Neural cell (in vitro differentiated cells): ENCODE results near the gene FKBP1A.

ENCODE experiments used
- CTCF ChIP-seq: fragments of 450-650 bp; IDR thresholded peaks from 2 replicates; pipeline ENCODE4 v1.5.1; 2014; ENCODE audit warnings: antibody characterized with exemption, mild to moderate bottlenecking, moderate library complexity; ENCODE audit not compliant: poor library complexity, severe bottlenecking
- EP300 ChIP-seq: fragments of 450-650 bp; conservative IDR thresholded peaks from 2 replicates; pipeline ENCODE4 v1.6.1; 2014; ENCODE audit warnings: antibody characterized with exemption, mild to moderate bottlenecking, moderate library complexity; ENCODE audit not compliant: poor library complexity, severe bottlenecking
- EZH2 ChIP-seq: fragments of 200-600, 300-800 bp; shearing (Covaris generic), sonication (generic); IDR thresholded peaks from 2 replicates; pipeline ENCODE4 v1.6.1; 2014; ENCODE audit warnings: antibody characterized with exemption, low read length, borderline replicate concordance, mild to moderate bottlenecking; ENCODE audit not compliant: insufficient read depth, poor library complexity, severe bottlenecking
- MXI1 ChIP-seq: fragments of 450-650 bp; conservative IDR thresholded peaks from 2 replicates; pipeline ENCODE4 v1.6.1; 2014; ENCODE audit warnings: antibody characterized with exemption, mild to moderate bottlenecking; ENCODE audit not compliant: poor library complexity, severe bottlenecking
- POLR2AphosphoS5 ChIP-seq: IDR thresholded peaks from 2 replicates; pipeline ENCODE4 v1.6.1; 2012
- RAD21 ChIP-seq: fragments of 450-650 bp; conservative IDR thresholded peaks from 2 replicates; pipeline ENCODE4 v1.6.1; 2014; ENCODE audit warnings: antibody characterized with exemption, mild to moderate bottlenecking, moderate library complexity
- REST ChIP-seq: IDR thresholded peaks from 2 replicates; pipeline ENCODE4 v1.6.1; 2012; ENCODE audit warnings: borderline replicate concordance
- SMC3 ChIP-seq: fragments of 450-650 bp; conservative IDR thresholded peaks from 2 replicates; pipeline ENCODE4 v1.6.1; 2014; ENCODE audit warnings: antibody characterized with exemption, mild to moderate bottlenecking, moderate library complexity; ENCODE audit not compliant: poor library complexity
- TAF1 ChIP-seq: IDR thresholded peaks from 2 replicates; pipeline ENCODE4 v1.6.1; 2012; ENCODE audit warnings: low read depth

GRCh38 chr20:1330075-1330830, 62.6 kb downstream of the FKBP1A start:
- no peak for TF ChIP-seq REST
- TF ChIP-seq CTCF = no peak
- no peak for TF ChIP-seq TAF1
- no peak for TF ChIP-seq POLR2AphosphoS5
- TF ChIP-seq EP300 = no peak
- TF ChIP-seq EZH2 = no peak
- no peak for TF ChIP-seq RAD21
- no peak for TF ChIP-seq MXI1
- no peak for TF ChIP-seq SMC3
